ENCODE data around the gene GCNT2. TPM values are rescaled to one million over a fixed set of nuclear protein-coding genes. Genes with fewer than 3 reads are reported as not detected.

GCNT2 gene
- total RNA-seq, 1 donor from 2014 or later: 17.2 TPM

GRCh38 chr6:10621847-10622246 lies 100.7 kb downstream of the GCNT2 start:
- intact Hi-C loops (cut with DNase I): no loop called here
- Histone ChIP-seq H3K4me3 (no peak overlapping the region), H3K27me3 (no peaks in the 10 kb centered on the region), H3K27ac (no peak overlapping the region), H3K4me1 (no peaks in the 10 kb centered on the region), H3K36me3 (no peaks in the 10 kb centered on the region), H3K9me3 (no peaks in the 10 kb centered on the region)
- TF ChIP-seq POLR2AphosphoS5 (IDR thresholded peaks at IDR 0.05; ENCODE audit: insufficient read depth in 1 of 2, low read depth in 1 of 2) (no peak), CTCF (IDR thresholded peaks at IDR 0.05) (no peak), POLR2A (IDR thresholded peaks at IDR 0.05) (no peak)
- DNase-seq (ENCODE audit: extremely low spot score in 2 of 2): no peak

GRCh38 chr6:10624836-10625235 lies 103.7 kb downstream of the GCNT2 start:
- DNase-seq (ENCODE audit: extremely low spot score in 2 of 2): no peak
- intact Hi-C loops (cut with DNase I): no loop called here
- TF ChIP-seq POLR2AphosphoS5 (IDR thresholded peaks at IDR 0.05; ENCODE audit: insufficient read depth in 1 of 2, low read depth in 1 of 2) (no peak), POLR2A (IDR thresholded peaks at IDR 0.05) (no peak), CTCF (IDR thresholded peaks at IDR 0.05) (no peak)
- no peaks in the 10 kb centered on the region for H3K27me3 ChIP-seq
- H3K36me3 ChIP-seq: no peaks in the 10 kb centered on the region
- H3K4me3 ChIP-seq: no peak overlapping the region
- no peaks in the 10 kb centered on the region for H3K4me1 ChIP-seq
- no peaks in the 10 kb centered on the region for H3K9me3 ChIP-seq
- H3K27ac ChIP-seq: no peak overlapping the region

GRCh38 chr6:10626154-10626741 lies 105.1 kb downstream of the GCNT2 start:
- no peak overlapping the region for H3K4me3 ChIP-seq
- no peaks in the 10 kb centered on the region for H3K27me3 ChIP-seq
- no peak for TF ChIP-seq CTCF (IDR thresholded peaks at IDR 0.05)
- no peak for TF ChIP-seq POLR2A (IDR thresholded peaks at IDR 0.05)
- no peak for TF ChIP-seq POLR2AphosphoS5 (IDR thresholded peaks at IDR 0.05; ENCODE audit: insufficient read depth in 1 of 2, low read depth in 1 of 2)
- H3K27ac ChIP-seq: no peak overlapping the region
- no peaks in the 10 kb centered on the region for H3K4me1 ChIP-seq
- no peaks in the 10 kb centered on the region for H3K36me3 ChIP-seq
- H3K9me3 ChIP-seq: no peaks in the 10 kb centered on the region
- no peak for DNase-seq (ENCODE audit: extremely low spot score in 2 of 2)
- intact Hi-C loops (cut with DNase I): no loop called here

GRCh38 chr6:10627800-10628199 lies 106.6 kb downstream of the GCNT2 start:
- no peak for DNase-seq (ENCODE audit: extremely low spot score in 2 of 2)
- Histone ChIP-seq H3K36me3 (no peaks in the 10 kb centered on the region), H3K4me1 (no peaks in the 10 kb centered on the region), H3K9me3 (no peaks in the 10 kb centered on the region), H3K27me3 (no peaks in the 10 kb centered on the region), H3K4me3 (no peak overlapping the region), H3K27ac (no peak overlapping the region)
- no peak for TF ChIP-seq POLR2AphosphoS5 (IDR thresholded peaks at IDR 0.05; ENCODE audit: insufficient read depth in 1 of 2, low read depth in 1 of 2)
- TF ChIP-seq POLR2A (IDR thresholded peaks at IDR 0.05): no peak
- TF ChIP-seq CTCF (IDR thresholded peaks at IDR 0.05): no peak
- intact Hi-C loops (cut with DNase I): no loop called here

- Histone ChIP-seq H3K36me3 (no peaks in the 10 kb centered on the region), H3K4me3 (no peak overlapping the region), H3K4me1 (no peaks in the 10 kb centered on the region), H3K27me3 (no peaks in the 10 kb centered on the region), H3K27ac (no peak overlapping the region), H3K9me3 (no peaks in the 10 kb centered on the region)
- no peak for DNase-seq (ENCODE audit: extremely low spot score in 2 of 2)
- TF ChIP-seq CTCF (IDR thresholded peaks at IDR 0.05): no peak
- TF ChIP-seq POLR2A (IDR thresholded peaks at IDR 0.05): no peak
- TF ChIP-seq POLR2AphosphoS5 (IDR thresholded peaks at IDR 0.05; ENCODE audit: insufficient read depth in 1 of 2, low read depth in 1 of 2): no peak
- intact Hi-C loops (cut with DNase I): no loop called here
Observed at GRCh38 chr6:10630178-10630577, 109.0 kb downstream of the GCNT2 start.
